ENCODE data around the gene SORL1-AS1.

SORL1-AS1 gene

DNA sequence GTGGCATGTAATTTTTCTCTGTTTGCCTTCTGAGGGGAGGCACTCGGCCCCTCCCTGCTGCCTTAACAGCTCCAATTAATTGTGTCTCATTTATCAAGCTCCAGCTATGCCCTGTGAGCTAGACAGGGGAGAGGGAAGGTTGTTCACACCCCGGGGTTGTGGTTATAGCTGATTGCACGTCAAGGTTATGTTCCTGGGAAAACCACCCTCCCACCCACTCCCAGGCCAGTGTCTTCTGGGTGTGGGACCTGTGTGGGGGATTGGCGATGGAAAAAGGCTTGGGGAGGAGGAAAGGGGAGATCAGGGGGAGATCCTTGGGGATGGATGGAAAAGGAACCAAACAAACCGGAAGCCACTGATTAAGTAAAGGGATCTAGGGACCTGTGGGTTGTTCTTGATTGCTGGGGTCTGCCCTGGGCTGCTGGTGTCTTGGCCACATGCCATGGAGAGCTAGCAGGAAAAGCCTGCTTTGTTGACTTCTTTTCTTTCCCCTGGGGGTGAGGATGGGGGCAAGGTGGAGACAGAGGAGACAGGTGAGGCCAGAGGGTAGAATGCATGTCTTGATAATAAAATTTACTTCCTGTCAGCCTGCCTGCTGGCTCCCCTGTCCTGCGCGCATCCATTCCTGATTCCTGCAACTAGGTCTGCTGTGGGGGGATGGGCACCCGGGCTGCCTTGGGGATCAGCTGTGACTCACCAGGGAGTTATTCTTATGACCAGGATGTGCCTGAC is 13.5 kb upstream of the SORL1-AS1 start:
- H3K9me3 ChIP-seq (ENCODE audit: control insufficient read depth, insufficient read depth, low read length), result no peaks in the 10 kb centered on the region
- peak overlapping the region; percentile 25; the same call in 1 of the 2 replicates for H3K9ac ChIP-seq (ENCODE audit: low read depth, low read length)
- no peaks in the 10 kb centered on the region; the same call in 1 of the 2 replicates for H3K36me3 ChIP-seq (ENCODE audit: insufficient read depth, low read length)
- peaks cover 45% of the 10 kb centered on the region for H3K4me1 ChIP-seq (ENCODE audit: insufficient read depth, low read length)

DNA sequence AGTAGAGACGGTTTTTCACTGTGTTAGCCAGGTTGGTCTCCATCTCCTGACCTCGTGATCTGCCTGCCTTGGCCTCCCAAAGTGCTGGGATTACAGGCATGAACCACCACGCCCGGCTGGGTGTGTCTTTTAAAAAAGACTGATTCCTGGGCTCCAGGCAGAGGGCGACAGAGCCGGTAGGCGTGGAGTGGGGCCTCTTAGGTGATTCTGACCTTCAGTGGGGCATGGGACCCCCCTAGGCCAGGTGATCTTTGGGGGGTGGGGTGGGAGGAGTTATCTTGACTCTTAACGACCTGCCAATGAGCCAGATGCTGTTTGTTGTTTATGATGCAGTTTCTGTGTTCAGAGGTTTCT is 12.9 kb upstream of the SORL1-AS1 start:
- no peaks in the 10 kb centered on the region for H3K9me3 ChIP-seq (ENCODE audit: control insufficient read depth, insufficient read depth, low read length)
- H3K9ac ChIP-seq (ENCODE audit: low read depth, low read length), result no peak overlapping the region
- peaks cover 45% of the 10 kb centered on the region for H3K4me1 ChIP-seq (ENCODE audit: insufficient read depth, low read length)
- no peaks in the 10 kb centered on the region; the same call in 1 of the 2 replicates for H3K36me3 ChIP-seq (ENCODE audit: insufficient read depth, low read length)

DNA sequence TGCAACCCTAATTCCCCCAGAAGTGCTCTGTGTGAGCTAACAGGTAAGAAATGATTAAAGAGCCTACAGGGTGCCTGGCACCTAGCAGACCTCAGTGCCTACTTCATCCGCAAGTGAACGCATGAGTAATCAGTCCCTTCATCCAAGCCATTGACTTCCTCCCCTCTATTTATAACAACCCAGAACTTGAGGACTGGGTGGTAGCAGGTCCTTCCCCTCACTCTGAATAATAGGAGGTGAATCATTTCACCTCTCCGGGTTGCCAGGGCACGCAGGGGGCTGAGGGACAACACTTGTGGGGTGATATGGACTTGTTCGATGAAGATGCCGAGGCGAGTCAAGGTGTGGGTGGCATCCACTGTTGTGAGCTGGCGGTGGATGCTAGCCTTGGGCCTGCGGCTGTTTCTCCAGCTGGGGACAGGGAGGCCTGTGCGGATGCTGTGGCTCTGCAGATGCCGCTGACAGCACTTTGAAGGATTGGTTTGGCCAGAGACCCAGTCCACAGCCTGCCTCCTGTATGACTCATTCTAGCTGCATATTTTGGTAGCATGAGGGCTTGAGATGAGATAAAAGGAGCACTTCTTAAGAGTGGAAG is 11.7 kb upstream of the SORL1-AS1 start:
- Histone ChIP-seq H3K9me3 (ENCODE audit: control insufficient read depth, insufficient read depth, low read length) (no peaks in the 10 kb centered on the region), H3K36me3 (ENCODE audit: insufficient read depth, low read length) (no peaks in the 10 kb centered on the region; the same call in 1 of the 2 replicates), H3K4me1 (ENCODE audit: insufficient read depth, low read length) (peaks cover 45% of the 10 kb centered on the region), H3K9ac (ENCODE audit: low read depth, low read length) (no peak overlapping the region; the same call in 1 of the 2 replicates)

DNA sequence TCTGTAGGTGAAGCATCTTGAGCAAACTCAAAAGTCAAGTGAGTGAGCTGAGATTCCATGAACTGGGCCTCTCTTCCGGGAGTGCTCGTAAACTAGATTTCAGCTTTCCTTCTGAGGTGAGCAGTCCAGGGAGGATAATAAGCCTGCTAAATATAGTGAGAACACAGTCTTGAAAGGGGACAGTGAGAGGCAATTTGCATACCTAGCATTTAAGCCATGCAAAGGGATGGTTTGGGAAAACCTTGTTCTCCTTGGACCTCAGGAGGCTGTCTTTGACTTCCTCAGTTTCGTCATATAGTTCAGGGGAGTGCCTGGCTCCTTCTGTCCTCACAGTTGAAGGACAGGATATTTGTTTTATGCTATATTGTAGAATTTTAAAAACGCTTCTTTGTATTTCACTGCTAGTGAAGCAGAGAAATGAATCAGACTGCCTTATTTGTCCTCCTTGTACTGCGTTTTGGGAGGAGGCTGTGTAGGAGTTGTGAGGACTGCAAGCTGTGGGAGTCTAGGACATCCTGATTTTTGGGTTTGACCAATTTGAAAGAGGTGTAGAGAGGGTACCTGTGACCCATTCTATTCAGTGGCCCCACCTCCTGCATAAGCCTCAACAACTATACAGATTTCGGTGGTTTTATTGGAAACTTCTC is 11.0 kb upstream of the SORL1-AS1 start:
- Histone ChIP-seq H3K9me3 (ENCODE audit: control insufficient read depth, insufficient read depth, low read length) (no peaks in the 10 kb centered on the region), H3K36me3 (ENCODE audit: insufficient read depth, low read length) (no peaks in the 10 kb centered on the region; the same call in 1 of the 2 replicates), H3K9ac (ENCODE audit: low read depth, low read length) (no peak overlapping the region), H3K4me1 (ENCODE audit: insufficient read depth, low read length) (peaks cover 45% of the 10 kb centered on the region)

DNA sequence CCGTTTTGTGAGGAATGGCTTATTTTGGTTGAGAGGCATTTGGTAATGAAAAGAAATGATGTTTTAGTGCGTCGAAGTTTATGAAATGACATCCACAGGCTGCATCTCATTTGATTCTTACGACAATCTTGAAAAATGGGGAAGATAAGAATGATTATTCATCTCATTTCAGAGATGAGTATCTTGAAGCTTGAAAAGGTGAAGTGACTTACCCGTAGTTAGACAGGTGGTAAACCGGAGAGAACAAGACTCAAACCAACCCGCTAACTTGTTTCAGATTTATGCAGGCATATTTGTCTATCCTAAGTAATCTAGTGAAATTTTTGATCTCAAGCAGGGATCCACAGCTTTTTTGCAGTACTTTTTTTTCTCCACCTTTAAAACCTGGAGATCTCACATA is 9.1 kb upstream of the SORL1-AS1 start:
- no peak overlapping the region for H3K9ac ChIP-seq (ENCODE audit: low read depth, low read length)
- H3K4me1 ChIP-seq (ENCODE audit: insufficient read depth, low read length), result peaks cover 40% of the 10 kb centered on the region
- no peaks in the 10 kb centered on the region; the same call in 1 of the 2 replicates for H3K36me3 ChIP-seq (ENCODE audit: insufficient read depth, low read length)
- H3K9me3 ChIP-seq (ENCODE audit: control insufficient read depth, insufficient read depth, low read length), result no peaks in the 10 kb centered on the region

DNA sequence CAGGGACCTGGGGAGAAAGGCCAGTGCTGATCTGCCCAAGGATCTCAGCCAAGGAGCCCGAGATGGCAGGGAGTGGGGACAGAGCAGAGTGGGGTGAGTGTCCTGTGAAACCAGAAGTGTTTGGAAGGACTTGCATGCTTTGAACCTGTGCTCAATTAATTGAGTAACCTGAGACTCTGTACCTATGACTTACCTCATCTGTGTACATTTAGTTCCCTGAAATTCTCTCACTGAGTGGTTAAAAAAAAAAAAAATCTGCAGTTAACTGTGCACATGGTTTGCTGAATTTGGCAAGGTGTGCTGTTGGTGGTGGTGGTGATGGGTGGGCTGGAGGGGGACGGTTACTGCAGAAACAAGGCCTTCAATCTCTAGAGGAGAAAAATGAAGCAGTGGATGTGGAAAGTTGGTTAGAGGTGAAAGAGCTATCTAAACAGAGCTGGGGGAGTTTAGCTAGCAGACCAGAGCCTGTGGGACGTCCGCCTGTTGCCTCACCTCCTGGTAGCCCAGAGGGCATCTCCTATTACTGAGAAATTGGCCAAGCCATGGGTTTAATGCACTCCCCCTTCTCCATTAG is 8.3 kb upstream of the SORL1-AS1 start:
- Histone ChIP-seq H3K9me3 (ENCODE audit: control insufficient read depth, insufficient read depth, low read length) (no peaks in the 10 kb centered on the region), H3K9ac (ENCODE audit: low read depth, low read length) (no peak overlapping the region), H3K4me1 (ENCODE audit: insufficient read depth, low read length) (peaks cover 35% of the 10 kb centered on the region), H3K36me3 (ENCODE audit: insufficient read depth, low read length) (no peaks in the 10 kb centered on the region; the same call in 1 of the 2 replicates)

DNA sequence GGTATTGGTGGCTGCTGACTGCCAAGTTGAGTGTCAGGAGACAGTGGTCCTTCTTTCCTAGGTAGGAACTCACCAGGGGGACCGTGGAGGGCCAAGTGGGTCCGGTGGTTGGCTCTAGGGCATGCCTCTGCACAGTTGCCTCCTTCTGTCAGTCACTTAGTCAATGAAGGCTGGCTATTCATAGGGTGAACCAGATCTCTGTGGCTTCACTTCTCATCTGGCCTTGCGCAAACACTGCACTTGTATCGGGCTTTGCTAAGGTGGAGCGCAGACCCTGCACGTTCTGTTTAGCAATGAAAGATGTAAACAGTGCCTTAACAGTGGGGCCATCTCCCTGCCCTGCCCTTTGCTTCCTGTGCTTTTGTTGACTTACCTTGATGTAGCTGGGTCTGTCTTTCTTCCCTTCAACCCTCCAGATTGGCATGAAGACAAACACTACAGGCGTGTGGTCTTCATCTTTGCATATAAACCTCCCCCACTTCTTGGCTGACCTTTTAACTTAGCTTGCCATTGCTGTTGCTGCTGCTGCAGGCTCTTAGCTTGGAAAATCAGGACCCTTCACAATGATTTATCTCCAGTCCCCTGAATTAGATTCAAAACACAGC is 6.7 kb upstream of the SORL1-AS1 start:
- H3K9ac ChIP-seq (ENCODE audit: low read depth, low read length), result no peak overlapping the region

DNA sequence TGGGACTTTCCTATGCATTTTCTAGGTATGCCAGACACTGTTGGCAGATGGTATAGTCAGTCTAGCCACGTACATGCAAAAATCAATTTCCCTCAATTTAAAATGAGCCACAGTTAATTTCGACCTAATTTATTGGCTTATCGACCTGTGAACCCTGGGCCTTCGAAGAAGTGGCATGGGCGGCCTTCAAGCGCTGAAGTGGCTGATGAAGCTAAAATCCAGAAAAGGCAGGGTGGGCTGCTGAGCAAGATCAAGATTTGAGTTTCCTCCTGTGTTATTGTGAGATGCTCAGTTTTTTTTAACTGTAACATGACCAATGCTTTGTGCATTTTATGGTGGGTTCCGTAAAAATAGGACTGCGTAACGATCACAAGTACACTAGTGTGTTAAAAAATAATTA is 5.8 kb upstream of the SORL1-AS1 start:
- H3K4me1 ChIP-seq (ENCODE audit: insufficient read depth, low read length), result peaks cover 13% of the 10 kb centered on the region; the same call in 1 of the 2 replicates
- H3K9ac ChIP-seq (ENCODE audit: low read depth, low read length), result no peak overlapping the region
- H3K9me3 ChIP-seq (ENCODE audit: control insufficient read depth, insufficient read depth, low read length), result no peaks in the 10 kb centered on the region
- no peaks in the 10 kb centered on the region for H3K36me3 ChIP-seq (ENCODE audit: insufficient read depth, low read length)

More for the DNA sequence above, 6.7 kb upstream of the SORL1-AS1 start:
- Histone ChIP-seq H3K36me3 (ENCODE audit: insufficient read depth, low read length) (no peaks in the 10 kb centered on the region; the same call in 1 of the 2 replicates), H3K4me1 (ENCODE audit: insufficient read depth, low read length) (peaks cover 22% of the 10 kb centered on the region), H3K9me3 (ENCODE audit: control insufficient read depth, insufficient read depth, low read length) (no peaks in the 10 kb centered on the region)

DNA sequence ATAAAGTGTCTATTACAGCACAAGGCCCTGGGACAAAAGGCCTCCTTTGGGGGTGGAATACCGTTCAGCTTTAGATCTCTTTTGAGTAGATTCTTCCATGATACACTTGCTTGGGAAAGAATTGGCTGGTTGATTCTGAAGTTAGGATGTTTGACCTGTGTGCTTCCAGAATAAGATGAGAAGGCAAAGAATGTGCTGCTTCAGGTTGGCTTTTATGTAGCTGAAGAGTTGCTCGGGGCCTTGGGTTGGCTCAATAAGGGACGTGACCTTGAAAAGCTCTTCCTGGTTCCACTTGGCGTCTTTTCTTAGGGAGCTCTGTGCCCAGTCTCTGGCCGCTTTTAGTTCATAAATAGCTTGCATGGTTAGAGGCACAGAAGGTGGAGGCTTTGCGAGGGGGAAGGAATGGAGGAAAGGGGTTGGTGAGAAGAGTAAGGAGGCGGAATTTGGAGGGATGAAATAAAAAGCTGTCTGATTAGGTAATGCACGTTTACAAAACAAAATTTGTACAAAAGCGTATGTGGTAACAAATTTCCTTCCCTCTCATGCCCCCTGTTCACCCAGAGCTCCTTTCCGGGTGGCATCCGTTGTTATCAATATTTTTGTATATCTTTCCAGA is 4.2 kb upstream of the SORL1-AS1 start:
- peaks cover 16% of the 10 kb centered on the region; the same call in 1 of the 2 replicates for H3K4me1 ChIP-seq (ENCODE audit: insufficient read depth, low read length)
- no peaks in the 10 kb centered on the region for H3K9me3 ChIP-seq (ENCODE audit: control insufficient read depth, insufficient read depth, low read length)
- H3K9ac ChIP-seq (ENCODE audit: low read depth, low read length), result no peak overlapping the region
- H3K36me3 ChIP-seq (ENCODE audit: insufficient read depth, low read length), result no peaks in the 10 kb centered on the region

DNA sequence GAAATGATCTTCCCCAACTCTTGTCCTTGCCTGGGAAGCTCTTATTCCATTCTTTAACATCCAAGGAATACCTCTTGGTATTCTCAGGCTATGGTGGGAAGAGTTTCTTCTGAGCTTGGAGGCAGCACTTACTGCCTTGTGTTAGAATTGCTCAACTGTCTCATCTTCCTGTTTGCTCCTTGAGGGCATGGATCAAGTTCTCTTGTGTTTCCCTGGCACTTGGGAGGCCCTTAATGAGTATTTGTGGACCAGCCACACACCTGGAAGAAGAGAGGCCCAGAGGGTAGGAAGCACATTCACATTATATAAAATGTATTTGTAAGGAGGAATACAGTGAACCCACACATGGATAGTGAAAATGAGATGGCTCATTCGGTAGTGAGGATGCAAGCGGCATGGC is 3.4 kb upstream of the SORL1-AS1 start:
- no peaks in the 10 kb centered on the region for H3K9me3 ChIP-seq (ENCODE audit: control insufficient read depth, insufficient read depth, low read length)
- H3K9ac ChIP-seq (ENCODE audit: low read depth, low read length), result no peak overlapping the region
- no peaks in the 10 kb centered on the region for H3K36me3 ChIP-seq (ENCODE audit: insufficient read depth, low read length)
- H3K4me1 ChIP-seq (ENCODE audit: insufficient read depth, low read length), result peaks cover 16% of the 10 kb centered on the region

DNA sequence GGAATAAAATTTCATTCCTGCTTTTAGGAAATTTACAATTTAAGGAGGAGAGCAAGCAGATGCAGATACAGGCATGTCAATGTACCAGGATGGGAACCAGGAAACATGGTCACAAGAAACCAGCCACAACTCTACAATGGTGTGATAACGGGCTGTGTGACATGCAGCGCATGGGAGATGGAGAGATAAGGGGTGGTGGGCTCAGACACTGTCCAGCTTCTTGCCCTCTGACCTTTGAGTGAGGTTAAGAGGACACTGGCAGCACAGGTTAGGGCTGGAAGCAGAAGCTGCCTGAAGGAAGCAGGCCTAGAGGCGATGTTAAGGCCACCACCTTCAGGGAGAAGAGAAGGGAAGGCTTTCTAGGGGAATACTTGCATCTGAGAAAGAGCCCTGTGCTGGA is 2.3 kb upstream of the SORL1-AS1 start:
- Histone ChIP-seq H3K4me1 (ENCODE audit: insufficient read depth, low read length) (peaks cover 18% of the 10 kb centered on the region), H3K9ac (ENCODE audit: low read depth, low read length) (no peak overlapping the region), H3K9me3 (ENCODE audit: control insufficient read depth, insufficient read depth, low read length) (no peaks in the 10 kb centered on the region), H3K36me3 (ENCODE audit: insufficient read depth, low read length) (no peaks in the 10 kb centered on the region)

DNA sequence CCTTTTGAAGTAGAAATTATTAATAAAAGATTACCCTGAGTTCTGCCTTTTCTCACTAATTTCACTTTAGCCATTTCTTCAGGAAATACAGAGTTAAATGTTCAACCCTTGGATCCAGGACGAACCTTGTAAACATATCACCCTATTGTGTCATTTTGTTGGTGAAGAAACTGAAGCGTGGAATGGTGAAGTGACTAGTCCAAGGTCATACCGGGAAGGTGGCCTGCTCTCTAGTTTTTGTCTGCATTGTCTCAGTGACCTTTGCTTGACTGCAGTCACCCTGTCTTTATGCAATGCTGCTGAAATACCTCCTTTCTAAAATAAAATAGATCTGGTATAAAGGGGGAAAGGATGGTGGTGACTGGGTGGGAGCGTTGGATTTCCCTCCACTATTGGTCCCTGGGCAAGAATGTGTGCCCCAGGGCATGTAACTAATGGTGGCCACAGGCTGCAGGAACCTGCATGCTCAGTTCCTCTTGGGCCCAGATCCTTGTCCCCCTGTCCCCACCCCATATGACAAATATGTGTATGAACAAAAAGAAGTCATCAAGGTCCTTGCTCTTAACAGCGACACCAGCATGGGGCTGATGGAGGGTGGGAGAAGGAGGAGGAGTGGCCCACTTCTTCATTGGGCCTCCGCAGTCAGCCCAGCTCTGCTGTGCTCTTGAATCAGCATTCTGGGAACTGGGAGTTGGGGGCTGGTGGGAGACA is 977 bp upstream of the SORL1-AS1 start:
- Histone ChIP-seq H3K9ac (ENCODE audit: low read depth, low read length) (no peak overlapping the region), H3K9me3 (ENCODE audit: control insufficient read depth, insufficient read depth, low read length) (no peaks in the 10 kb centered on the region), H3K4me1 (ENCODE audit: insufficient read depth, low read length) (peaks cover 18% of the 10 kb centered on the region), H3K36me3 (ENCODE audit: insufficient read depth, low read length) (no peaks in the 10 kb centered on the region)

DNA sequence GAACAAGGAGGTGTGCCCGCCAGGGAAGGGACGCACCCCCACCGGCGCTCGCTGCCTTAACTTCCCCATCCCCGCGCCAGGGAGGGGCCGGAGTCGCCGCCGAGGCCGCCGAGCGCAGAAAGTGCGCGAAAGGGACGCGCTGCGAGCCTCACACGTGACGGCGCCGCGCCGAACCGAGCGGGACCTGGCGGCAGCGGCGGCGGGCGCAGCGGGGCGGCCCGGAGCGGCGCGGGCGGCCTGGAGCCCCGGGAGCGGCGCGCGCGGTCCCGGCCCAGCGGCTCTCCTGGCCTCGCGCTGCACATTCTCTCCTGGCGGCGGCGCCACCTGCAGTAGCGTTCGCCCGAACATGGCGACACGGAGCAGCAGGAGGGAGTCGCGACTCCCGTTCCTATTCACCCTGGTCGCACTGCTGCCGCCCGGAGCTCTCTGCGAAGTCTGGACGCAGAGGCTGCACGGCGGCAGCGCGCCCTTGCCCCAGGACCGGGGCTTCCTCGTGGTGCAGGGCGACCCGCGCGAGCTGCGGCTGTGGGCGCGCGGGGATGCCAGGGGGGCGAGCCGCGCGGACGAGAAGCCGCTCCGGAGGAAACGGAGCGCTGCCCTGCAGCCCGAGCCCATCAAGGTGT is 670 bp downstream of the SORL1-AS1 start, which contains the start of gene SORL1:
SORL1 (plus strand) TSS at position 329 of the 623 bp plus-strand sequence; CDS start at position 347, 18 bp downstream.
- Histone ChIP-seq H3K36me3 (ENCODE audit: insufficient read depth, low read length) (no peaks in the 10 kb centered on the region), H3K4me1 (ENCODE audit: insufficient read depth, low read length) (peaks cover 11% of the 10 kb centered on the region), H3K9me3 (ENCODE audit: control insufficient read depth, insufficient read depth, low read length) (no peaks in the 10 kb centered on the region), H3K9ac (ENCODE audit: low read depth, low read length) (peak within 1 kb of the TSS; percentile 95)

Measured in ES-I3 (cell line).